GM19043 (cell line): Measurements from ENCODE around the gene HIP1R.
A peak's percentile ranks its signal among the peaks of the same experiment; 100 is the strongest.
"Not testable (repeated sequence)": the region's sequence is repeated elsewhere in the genome, so short reads cannot be mapped to it uniquely, and the experiment has no call there.

Experiments used
- ATAC-seq: cut with Tn5 transposase; IDR thresholded peaks from one replicate; pipeline ENCODE4 v1.9.1; 2021; ENCODE audit warnings: low read depth; ENCODE audit not compliant: unreplicated experiment

The HIP1R gene

GRCh38 chr12:122871851-122872780 lies 36.9 kb downstream of the HIP1R start:
- ATAC-seq = no peak

- no peak for ATAC-seq
Observed at GRCh38 chr12:122872815-122873361, 37.6 kb downstream of the HIP1R start.

GRCh38 chr12:122873540-122873939 lies 38.3 kb downstream of the HIP1R start:
- ATAC-seq = no peak

- no peak for ATAC-seq
Observed at GRCh38 chr12:122874081-122874480, 38.8 kb downstream of the HIP1R start.

- ATAC-seq = peak; percentile 64
Observed at GRCh38 chr12:122875590-122876220, 40.4 kb downstream of the HIP1R start.

- not testable (repeated sequence) for ATAC-seq
Observed at GRCh38 chr12:122876281-122876680, 41.0 kb downstream of the HIP1R start.

- ATAC-seq = no peak
Observed at GRCh38 chr12:122876731-122877130, 41.5 kb downstream of the HIP1R start.

- ATAC-seq = no peak
Observed at GRCh38 chr12:122878780-122879612, 43.7 kb downstream of the HIP1R start.

- ATAC-seq = no peak
Observed at GRCh38 chr12:122880155-122880667, 45.0 kb downstream of the HIP1R start.

- ATAC-seq = no peak
Observed at GRCh38 chr12:122880668-122881067, 45.4 kb downstream of the HIP1R start.

GRCh38 chr12:122882908-122883558 lies 47.8 kb downstream of the HIP1R start:
- ATAC-seq = no peak

GRCh38 chr12:122884091-122884826 lies 49.0 kb downstream of the HIP1R start:
- no peak for ATAC-seq

GRCh38 chr12:122884860-122885259 lies 49.6 kb downstream of the HIP1R start:
- no peak for ATAC-seq

GRCh38 chr12:122886161-122886560 lies 50.9 kb downstream of the HIP1R start:
- no peak for ATAC-seq

- ATAC-seq = peak; percentile 71
Observed at GRCh38 chr12:122886851-122887818, 51.9 kb downstream of the HIP1R start.

- peak; percentile 22 for ATAC-seq
Observed at GRCh38 chr12:122887819-122888212, 52.6 kb downstream of the HIP1R start.

GRCh38 chr12:122888232-122888752 lies 53.0 kb downstream of the HIP1R start:
- ATAC-seq = no peak
